Mammary epithelial cell (primary cell): ENCODE data around the gene ERBB2.

Experiments used
- EZH2 ChIP-seq: IDR thresholded peaks from 2 replicates; pipeline ENCODE4 v1.6.1; 2012; ENCODE audit warnings: low read length, inconsistent platforms, borderline replicate concordance
- TF ChIP-seq, protein P1 (sequence below), 2 donors: IDR thresholded peaks in 1 of 2; conservative IDR thresholded peaks in 1 of 2; 2 replicates each; pipeline ENCODE4 v1.5.1; 2011 to 2012; ENCODE audit warnings: inconsistent platforms in 2 of 2, low read length in 2 of 2, mild to moderate bottlenecking in 2 of 2, control low read depth in 1 of 2, low read depth in 1 of 2; ENCODE audit not compliant: insufficient read depth in 1 of 2; ENCODE audit errors: extremely low read depth in 1 of 2

DNA sequence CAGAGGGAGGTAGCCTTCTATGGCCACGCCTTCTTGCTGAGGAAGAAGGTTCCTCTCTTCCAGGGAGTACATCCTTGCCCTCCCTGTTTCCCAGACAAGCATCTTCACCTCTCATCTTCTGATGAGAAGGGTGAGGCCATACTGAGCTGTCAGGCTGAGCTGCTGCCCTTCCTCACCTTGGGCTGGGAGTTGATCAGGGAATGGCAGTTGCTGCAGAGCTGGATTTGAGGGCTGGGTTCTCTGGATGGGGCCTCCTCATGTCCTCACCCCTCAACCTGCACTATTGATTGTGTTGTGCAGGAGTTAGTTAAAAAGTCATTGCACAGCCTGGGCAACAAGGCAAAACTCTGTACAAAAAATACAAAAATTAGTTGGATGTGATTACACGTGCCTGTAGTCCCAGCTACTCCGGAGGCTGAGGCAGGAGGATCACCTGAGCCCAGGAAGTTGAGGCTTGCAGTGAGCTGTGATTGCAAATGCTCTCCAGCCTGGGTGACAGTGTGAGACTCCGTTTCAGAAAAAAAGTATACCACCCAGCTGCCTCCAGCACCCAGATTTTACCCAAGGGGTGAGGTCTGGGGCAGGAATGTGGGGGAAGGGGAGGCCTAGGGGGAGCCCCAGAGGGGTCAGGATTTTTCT, 2.0 kb downstream of the ERBB2 start:
- TF ChIP-seq, protein P1, sequence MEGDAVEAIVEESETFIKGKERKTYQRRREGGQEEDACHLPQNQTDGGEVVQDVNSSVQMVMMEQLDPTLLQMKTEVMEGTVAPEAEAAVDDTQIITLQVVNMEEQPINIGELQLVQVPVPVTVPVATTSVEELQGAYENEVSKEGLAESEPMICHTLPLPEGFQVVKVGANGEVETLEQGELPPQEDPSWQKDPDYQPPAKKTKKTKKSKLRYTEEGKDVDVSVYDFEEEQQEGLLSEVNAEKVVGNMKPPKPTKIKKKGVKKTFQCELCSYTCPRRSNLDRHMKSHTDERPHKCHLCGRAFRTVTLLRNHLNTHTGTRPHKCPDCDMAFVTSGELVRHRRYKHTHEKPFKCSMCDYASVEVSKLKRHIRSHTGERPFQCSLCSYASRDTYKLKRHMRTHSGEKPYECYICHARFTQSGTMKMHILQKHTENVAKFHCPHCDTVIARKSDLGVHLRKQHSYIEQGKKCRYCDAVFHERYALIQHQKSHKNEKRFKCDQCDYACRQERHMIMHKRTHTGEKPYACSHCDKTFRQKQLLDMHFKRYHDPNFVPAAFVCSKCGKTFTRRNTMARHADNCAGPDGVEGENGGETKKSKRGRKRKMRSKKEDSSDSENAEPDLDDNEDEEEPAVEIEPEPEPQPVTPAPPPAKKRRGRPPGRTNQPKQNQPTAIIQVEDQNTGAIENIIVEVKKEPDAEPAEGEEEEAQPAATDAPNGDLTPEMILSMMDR (conservative IDR thresholded peaks at IDR 0.05 in 1 of 2, IDR thresholded peaks at IDR 0.05 in 1 of 2; ENCODE audit: extremely low read depth in 1 of 2, insufficient read depth in 1 of 2, low read depth in 1 of 2, low read length in 2 of 2) = no peak
- TF ChIP-seq EZH2 = no peak
